GM06990 (cell line): ENCODE results near the gene LUC7L3.
A peak's percentile ranks its signal among the peaks of the same experiment; 100 is the strongest.

Experiments
- DNase-seq: peaks from one replicate; pipeline ENCODE4 v3.0.0-alpha.2; 2011; ENCODE audit not compliant: insufficient read length; ENCODE audit errors: extremely low read depth
- H3K27me3 ChIP-seq: replicated peaks from 2 replicates; pipeline ENCODE4 v1.6.0; 2011; ENCODE audit warnings: low read length; ENCODE audit not compliant: control insufficient read depth, insufficient read depth
- H3K36me3 ChIP-seq: 2 replicates; pipeline ENCODE4 v1.5.1; 2011; ENCODE audit warnings: low read length; ENCODE audit not compliant: control insufficient read depth, insufficient read depth
- H3K4me3 ChIP-seq: replicated peaks from 2 replicates; pipeline ENCODE4 v1.5.1; 2011; ENCODE audit warnings: low read depth, mild to moderate bottlenecking, control low read depth, low read length
- TF ChIP-seq, protein P1 (sequence below): IDR thresholded peaks from 2 replicates; pipeline ENCODE4 v1.5.1; 2011; ENCODE audit warnings: low read length, control low read depth, mild to moderate bottlenecking, inconsistent platforms; ENCODE audit not compliant: insufficient read depth, poor library complexity, severe bottlenecking

Gene LUC7L3

DNA sequence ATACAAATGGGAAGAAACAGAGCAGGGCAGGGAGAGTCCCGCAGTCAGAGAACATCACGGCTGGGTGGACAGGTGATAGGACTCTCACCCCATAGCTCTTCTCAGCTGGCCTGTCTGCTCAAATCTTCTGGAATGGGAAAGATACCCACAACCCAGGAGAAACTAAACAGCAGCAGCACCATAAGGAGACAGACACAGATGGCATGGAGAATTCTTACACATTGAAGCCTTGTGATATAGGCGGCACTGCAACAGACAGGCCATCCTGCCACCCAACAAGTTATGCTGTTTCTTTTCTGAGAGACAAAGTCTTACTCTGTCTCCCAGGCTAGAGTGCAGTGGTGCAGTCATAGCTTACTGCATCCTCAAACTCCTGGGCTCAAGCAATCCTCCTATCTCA lies 56.5 kb downstream of the LUC7L3 start:
- DNase-seq: no peak
- no peak overlapping the region for H3K4me3 ChIP-seq
- TF ChIP-seq, protein P1, sequence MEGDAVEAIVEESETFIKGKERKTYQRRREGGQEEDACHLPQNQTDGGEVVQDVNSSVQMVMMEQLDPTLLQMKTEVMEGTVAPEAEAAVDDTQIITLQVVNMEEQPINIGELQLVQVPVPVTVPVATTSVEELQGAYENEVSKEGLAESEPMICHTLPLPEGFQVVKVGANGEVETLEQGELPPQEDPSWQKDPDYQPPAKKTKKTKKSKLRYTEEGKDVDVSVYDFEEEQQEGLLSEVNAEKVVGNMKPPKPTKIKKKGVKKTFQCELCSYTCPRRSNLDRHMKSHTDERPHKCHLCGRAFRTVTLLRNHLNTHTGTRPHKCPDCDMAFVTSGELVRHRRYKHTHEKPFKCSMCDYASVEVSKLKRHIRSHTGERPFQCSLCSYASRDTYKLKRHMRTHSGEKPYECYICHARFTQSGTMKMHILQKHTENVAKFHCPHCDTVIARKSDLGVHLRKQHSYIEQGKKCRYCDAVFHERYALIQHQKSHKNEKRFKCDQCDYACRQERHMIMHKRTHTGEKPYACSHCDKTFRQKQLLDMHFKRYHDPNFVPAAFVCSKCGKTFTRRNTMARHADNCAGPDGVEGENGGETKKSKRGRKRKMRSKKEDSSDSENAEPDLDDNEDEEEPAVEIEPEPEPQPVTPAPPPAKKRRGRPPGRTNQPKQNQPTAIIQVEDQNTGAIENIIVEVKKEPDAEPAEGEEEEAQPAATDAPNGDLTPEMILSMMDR: no peak
- no peaks in the 10 kb centered on the region for H3K36me3 ChIP-seq
- H3K27me3 ChIP-seq: no peaks in the 10 kb centered on the region

DNA sequence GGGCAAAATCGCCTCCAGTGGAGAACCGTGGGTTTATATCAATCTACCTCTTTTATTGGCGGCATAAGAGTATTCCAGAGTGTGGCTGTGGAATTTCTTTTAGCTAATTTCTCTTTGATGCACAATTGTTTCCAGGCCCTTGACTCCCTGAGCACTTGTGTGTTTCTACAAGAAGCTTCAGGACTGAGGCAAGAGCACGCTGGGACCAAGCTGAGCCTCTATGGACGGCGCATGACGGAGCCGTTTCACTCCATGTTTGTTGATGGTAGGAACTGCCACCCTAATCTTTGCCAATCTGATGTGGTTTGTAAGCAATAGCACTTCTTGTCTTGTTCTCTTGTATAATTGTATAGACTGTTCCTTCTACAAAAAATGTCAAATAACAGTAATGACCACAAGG lies 59.1 kb downstream of the LUC7L3 start:
- DNase-seq: no peak
- TF ChIP-seq, protein P1: no peak

DNA sequence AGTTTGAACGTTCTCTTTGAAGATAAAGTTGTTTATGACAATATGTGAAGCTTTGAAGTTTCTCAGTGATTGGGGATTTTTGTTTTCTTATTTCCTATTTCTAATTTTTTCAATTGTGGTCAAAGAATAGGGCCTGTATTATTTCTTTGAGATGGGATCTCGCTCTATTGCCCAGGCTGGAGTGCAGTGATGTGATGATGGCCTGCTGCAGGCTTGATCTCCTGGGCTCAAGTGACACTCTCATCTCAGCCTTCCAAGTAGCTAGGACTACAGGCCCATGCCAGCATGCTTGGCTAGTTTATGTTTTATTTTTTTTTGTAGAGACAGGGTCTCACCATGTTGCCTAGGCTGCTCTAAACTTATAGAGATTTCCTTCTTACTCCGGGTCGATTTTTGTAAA lies 59.6 kb downstream of the LUC7L3 start:
- H3K4me3 ChIP-seq: no peak overlapping the region
- H3K27me3 ChIP-seq: no peaks in the 10 kb centered on the region
- H3K36me3 ChIP-seq: no peaks in the 10 kb centered on the region
- no peak for DNase-seq
- TF ChIP-seq, protein P1: no peak

More for the DNA sequence above, 59.1 kb downstream of the LUC7L3 start:
- no peak overlapping the region for H3K4me3 ChIP-seq
- H3K36me3 ChIP-seq: no peaks in the 10 kb centered on the region
- H3K27me3 ChIP-seq: no peaks in the 10 kb centered on the region

DNA sequence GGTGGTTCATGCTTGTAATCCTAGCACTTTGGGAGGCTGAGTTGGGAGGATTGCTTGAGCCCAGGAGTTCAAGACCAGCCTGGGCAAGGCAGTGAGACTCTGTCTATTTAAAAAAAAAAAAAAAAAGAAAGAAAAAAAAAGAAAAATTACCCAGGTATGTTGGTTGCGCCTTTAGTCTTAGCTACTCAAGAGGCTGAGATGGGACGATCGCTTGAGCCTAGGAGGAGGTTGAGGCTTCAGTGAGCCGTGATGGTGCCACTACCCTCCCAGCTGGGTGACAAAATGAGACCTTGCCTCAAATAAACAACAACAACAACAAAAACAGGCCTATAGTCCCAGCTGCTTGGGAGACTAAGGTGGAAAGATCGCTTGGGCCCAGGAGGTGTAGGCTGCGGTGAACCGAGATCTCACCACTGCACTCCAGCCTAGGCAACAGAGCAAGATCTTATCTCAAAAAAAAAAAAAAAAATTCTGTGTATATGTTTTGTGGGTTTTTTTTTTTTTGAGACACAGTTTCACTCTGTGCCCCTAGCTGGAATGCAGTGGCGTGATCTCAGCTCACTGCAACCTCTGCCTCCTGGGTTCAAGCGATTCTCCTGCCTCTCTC lies 60.4 kb downstream of the LUC7L3 start:
- no peaks in the 10 kb centered on the region for H3K27me3 ChIP-seq
- TF ChIP-seq, protein P1: no peak
- no peaks in the 10 kb centered on the region for H3K36me3 ChIP-seq
- no peak for DNase-seq
- no peak overlapping the region for H3K4me3 ChIP-seq

GRCh38 chr17:50781167-50781566 lies 61.8 kb downstream of the LUC7L3 start:
- Histone ChIP-seq H3K36me3 (no peaks in the 10 kb centered on the region), H3K27me3 (no peaks in the 10 kb centered on the region), H3K4me3 (peak overlapping the region; percentile 20)
- no peak for DNase-seq
- TF ChIP-seq, protein P1: no peak

- TF ChIP-seq, protein P1: peak; percentile 99
- no peaks in the 10 kb centered on the region for H3K36me3 ChIP-seq
- H3K4me3 ChIP-seq: no peak overlapping the region
- DNase-seq: peak; percentile 78
- H3K27me3 ChIP-seq: no peaks in the 10 kb centered on the region
Measured at GRCh38 chr17:50783193-50783660, 63.8 kb downstream of the LUC7L3 start.
